Left renal pelvis (tissue), 4 donors: ENCODE data around the gene LSM7. TPM values are rescaled to one million over a fixed set of nuclear protein-coding genes. Genes with fewer than 3 reads are reported as not detected.

Experiments
- DNase-seq, 4 donors: peaks; one replicate each; pipeline ENCODE4 v3.0.0-alpha.2; 2013; ENCODE audit warnings: low read depth in 4 of 4, low spot score in 3 of 4
- polyA plus RNA-seq, 4 donors: library from polyadenylated mRNA; unstranded; fragments of 120-200 nt; gene quantifications; one replicate each; pipeline ENCODE4 v1.2.1, GENCODE V29; 2013; ENCODE audit not compliant: insufficient read length in 4 of 4

The LSM7 gene
- polyA plus RNA-seq, 4 donors, result 72.9 to 105 (median 80.2) TPM

- no peak for DNase-seq
Measured at GRCh38 chr19:2325281-2326046, 2.9 kb downstream of the LSM7 start.

- no peak for DNase-seq
Measured at GRCh38 chr19:2324220-2324948, 4.0 kb downstream of the LSM7 start.

DNA sequence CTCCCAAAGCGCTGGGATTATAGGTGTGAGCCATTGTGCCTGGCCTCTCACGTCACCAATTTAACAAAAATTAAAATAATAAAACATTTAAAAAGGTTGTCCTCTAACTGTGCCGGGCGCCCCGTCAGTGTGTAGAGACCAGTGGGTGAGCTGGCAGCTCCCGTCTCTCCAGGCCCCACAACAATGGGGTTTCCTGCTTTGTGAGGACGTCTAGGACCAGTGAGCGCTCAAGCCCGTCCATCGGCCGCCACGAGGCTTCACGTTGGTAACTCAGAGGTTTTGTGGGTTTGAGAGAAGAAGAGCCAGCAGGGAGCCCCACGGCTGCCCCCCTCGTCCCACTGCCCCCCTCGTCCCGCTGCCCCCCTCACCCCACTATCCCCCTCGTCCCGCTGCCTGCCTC, 4.7 kb downstream of the LSM7 start:
- no peak for DNase-seq

GRCh38 chr19:2321565-2322283, 6.7 kb downstream of the LSM7 start:
- DNase-seq, result no peak

GRCh38 chr19:2320939-2321338, 7.4 kb downstream of the LSM7 start:
- DNase-seq, result no peak

GRCh38 chr19:2320049-2320448, 8.3 kb downstream of the LSM7 start:
- no peak for DNase-seq

DNA sequence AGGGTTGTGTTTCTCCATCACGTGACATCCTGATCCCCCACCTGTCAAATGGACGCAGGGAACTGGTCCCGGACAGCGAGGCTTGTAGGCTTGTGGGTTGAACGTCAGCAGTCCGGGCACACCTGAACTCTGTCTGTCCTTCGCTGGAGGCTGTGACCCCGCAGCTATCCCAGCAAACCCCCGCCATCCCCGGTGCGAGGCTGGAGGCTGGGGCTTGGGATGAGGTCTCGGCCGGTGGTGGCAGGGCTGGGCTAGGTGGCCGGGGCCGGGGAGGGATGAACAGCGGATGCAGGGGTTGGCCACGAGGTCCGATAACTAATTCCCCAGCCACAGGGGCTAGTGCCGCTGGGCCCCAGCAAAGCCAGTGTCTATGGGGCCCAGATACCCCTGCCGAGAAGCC, 8.8 kb downstream of the LSM7 start:
- no peak for DNase-seq

DNA sequence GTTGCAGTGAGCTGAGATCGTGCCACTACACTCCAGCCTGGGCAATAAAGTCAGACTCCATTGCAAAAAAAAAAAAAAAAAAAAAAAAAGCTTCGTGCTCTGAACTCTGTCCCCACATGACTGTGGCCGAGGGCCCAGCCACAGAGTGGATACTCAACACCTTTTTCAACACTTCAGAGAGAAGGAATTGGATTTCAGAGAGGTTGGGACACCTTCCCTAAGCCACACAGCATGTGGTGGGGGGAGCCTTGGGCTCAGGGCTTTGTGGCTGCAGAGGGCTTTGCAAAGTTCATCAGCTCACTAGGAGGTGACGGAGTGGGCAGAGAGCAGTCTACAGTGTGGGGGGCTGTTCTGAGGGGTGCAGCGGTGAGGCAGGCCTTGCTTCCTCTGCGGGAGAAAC, 9.5 kb downstream of the LSM7 start:
- no peak for DNase-seq

DNA sequence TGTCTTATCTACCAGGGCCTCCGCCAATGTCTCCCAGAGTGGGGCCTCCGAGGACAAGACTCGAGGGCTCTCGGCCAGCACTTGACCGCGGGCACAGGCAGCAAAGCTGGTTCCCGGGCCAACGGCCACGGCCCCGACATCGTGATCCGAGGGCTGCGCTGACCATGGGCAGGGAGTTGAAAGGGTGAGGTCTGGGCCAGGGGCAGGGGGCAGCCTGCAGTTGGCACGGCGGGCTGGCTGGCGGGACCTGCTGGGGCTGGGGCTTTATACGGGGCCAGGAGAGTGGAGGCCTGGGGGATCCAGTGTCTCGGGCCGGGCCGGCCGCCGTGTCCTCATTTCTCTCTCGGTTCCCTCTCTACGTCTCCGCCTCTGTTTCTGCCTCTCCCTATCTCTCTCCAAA, 10.6 kb downstream of the LSM7 start:
- DNase-seq, result no peak

DNA sequence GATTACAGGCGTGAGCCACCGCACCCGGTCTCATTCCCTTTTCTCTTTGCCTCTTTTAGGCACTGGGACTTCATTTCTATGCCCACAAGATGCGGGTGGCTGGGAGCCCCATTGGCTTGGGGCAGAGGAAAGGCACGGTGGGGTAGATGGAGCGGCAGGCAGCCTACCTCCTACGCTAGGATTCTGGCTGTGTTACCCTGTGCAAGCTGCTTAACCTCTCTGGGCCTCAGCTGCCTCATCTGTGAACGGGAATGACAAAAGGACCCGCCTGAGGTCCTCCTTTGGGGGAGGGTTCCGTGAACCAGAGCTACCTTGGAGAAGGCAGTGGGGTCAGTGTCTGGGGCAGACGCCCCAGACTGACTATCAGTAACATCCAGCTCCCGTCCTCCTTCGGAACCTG, 11.1 kb downstream of the LSM7 start:
- DNase-seq, result no peak

- no peak for DNase-seq
Measured at GRCh38 chr19:2315818-2316353, 12.5 kb downstream of the LSM7 start.

DNA sequence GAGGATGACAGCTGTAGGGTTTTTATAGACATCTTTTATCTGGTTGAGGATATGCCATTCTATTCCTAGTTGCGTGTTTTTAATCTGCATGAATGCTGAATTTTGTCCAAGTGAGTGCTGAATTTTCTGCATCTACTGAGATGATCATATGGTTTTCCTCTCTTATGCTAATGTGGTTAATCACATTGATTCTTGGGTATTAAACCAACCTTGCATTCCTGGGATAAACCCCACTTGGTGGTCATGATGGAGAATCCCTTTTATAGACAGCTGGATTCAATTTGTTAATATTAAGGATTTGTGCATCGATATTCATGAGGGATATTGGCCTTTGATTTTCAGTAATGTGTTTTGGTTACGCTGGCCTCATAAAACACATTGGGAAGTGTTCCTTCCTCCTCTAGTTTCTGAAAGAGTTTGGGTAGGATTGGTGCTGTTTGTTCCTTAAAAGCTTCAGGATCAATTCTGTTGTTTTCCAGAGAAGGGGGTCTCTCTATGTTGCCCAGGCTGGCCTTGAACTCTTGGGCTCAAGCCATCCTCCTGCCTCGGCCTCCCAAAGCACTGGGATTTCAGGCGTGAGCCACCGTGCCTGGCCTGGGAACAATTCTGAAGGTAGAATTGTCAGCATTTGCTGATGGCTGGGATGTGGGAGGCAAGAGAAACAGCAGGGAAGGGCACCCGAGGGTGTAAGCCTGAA, 13.1 kb downstream of the LSM7 start:
- DNase-seq, result no peak

DNA sequence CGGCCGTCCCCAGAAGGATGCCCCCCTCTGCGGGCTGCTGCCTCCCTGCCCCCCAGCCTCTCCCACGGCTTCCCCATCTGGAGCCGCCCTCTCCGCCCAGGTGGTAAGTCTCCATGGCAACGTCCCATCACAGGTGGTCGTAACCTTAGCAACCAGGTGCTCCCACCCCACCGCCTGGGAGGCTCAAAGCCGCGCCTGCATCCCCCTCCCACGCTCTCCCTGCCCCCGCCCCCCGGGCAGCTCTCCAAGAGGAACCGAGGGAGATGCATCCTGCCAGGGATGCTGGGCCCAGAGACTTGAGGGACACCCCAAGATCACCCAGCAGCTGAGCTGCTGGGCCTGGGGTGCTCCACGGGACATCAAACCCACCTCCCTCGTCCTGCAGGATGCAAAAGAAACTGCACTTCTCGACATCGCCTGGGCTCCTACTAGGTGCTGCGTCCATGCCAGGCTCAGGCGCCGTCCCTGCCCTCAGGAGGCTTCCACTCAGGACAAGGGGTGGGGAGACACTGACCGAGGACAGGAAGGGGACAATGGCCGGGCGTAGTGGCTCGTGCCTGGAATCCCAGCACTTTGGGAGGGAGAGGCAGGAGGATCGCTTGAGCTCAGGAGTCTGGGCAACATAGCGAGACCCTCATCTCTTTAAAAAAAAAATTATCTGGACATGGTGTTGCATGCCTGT, 15.4 kb downstream of the LSM7 start:
- no peak for DNase-seq

GRCh38 chr19:2311093-2311492, 17.3 kb downstream of the LSM7 start:
- no peak for DNase-seq

- no peak for DNase-seq
Measured at GRCh38 chr19:2309734-2310362, 18.5 kb downstream of the LSM7 start.

- DNase-seq, result no peak
Measured at GRCh38 chr19:2308114-2308556, 20.3 kb downstream of the LSM7 start, which contains the start of gene LINGO3. LINGO3 (minus strand) TSS chr19:2308154; CDS start chr19:2291776, 16,378 bp downstream.

- DNase-seq, result no peak
Measured at GRCh38 chr19:2307518-2308012, 20.8 kb downstream of the LSM7 start.

DNA sequence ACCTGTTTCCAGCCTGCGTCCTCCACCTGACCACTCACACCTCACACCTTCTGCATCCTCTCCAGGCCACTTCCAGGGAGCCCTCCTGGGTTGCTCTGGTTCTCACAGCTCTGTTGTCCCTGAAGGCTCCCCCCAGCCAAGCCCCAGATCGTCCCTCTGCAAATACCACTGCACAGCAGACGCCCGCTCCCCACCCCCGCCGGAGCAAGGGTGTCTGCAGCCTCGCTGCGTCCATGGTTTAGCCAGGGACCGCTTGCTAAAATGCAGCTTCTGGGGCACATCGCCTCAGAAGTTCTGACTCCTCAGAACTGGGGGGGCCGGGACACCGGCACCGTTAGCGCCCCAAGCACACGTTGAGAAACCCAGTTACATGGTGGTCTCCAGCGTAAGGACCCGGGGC, 21.4 kb downstream of the LSM7 start:
- no peak for DNase-seq

GRCh38 chr19:2306281-2306806, 22.0 kb downstream of the LSM7 start:
- DNase-seq, result no peak
